ENCODE results near the gene DDX42. TPM values are rescaled to one million over a fixed set of nuclear protein-coding genes. Genes with fewer than 3 reads are reported as not detected.

DDX42 gene
- total and polyA plus RNA-seq, 2 of the 13 experiments (the other 11 are each of a cell fraction or from before 2014, with no cell fraction given), result 87.2 to 92.9 TPM

DNA sequence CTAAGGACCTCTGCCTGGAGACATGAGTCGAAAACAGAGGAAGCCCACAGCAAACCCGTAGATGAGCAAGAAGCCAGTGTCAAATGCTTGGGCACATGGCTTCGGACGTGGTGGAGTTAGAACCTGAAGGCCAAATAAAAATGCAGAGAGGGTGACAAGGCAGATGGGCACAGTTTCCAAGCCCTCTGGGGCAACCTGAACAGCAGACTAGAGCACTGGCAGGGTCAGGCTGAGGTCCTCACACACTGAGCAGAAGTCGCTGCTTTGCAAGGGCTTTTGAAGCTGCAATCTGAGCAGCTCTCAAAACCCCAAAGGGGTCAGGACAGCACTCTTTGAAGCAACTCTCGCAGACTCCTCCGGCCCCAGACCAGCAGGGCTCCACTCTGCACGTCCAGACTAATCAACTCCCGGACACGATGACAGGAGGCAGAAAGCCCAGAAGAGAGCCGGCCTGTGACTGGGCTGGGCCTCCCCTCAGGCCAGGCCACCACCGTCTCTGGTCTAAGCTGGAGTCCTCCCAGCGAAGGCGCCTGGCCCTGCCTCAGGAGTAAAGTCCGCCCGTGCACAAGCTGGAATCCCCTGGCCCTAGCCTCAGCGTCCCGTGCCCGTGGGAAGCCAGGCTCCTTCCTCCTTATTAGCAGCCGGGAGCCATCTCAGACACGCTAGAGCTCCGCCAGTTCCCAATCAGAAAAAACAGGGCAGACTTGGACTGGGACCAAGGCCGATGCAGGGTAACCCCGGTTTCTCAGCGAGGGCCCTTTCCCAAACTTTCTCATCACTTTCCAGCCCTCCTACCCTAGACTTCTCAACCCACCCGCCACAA, 67.6 kb downstream of the DDX42 start:
- CTCF ChIA-PET (ENCODE audit: low intra/inter-chr PET ratio, low total read pairs), result no interaction called here
- in situ Hi-C loops (cut with HindIII; ENCODE audit: extremely low pct_ligation_motif_present, low pct_unique_long_range_greater_than_20kb) (loop anchor here (10.0 kb wide), 1 partner anchor 663 kb away; the partner anchor contains the start of genes CEP95 and DDX5), intact Hi-C loops (cut with micrococcal nuclease; ENCODE audit: unreplicated experiment) (loop anchor here (1.0 to 5.0 kb wide), 2 partner anchors 14 to 69 kb away; partner anchors contain the start of genes CCDC47, DDX42, FTSJ3 and PSMC5)
- no peaks in the 10 kb centered on the region; a peak in 1 of 5 replicates for H3K27me3 ChIP-seq (ENCODE audit: control insufficient read depth in 1 of 2, insufficient read depth in 2 of 2, low read length in 2 of 2)
- WGBS (ENCODE audit: low lambda C conversion rate), result 2% methylated on average over 17 of the region's 26 CpGs
- POLR2A ChIA-PET, result interaction anchor here (1.0 to 4.4 kb wide), 4 partner anchors 10 to 220 kb away, joined by 3 to 37 read pairs (median 32); partner anchors contain the start of genes CCDC47, DDX42, FTSJ3 and MAP3K3
- H3K27ac ChIP-seq (ENCODE audit: extremely low read length, insufficient read depth, low read length), result peak overlapping the region; percentile 92
- peak overlapping the region; percentile 93 for H3K9ac ChIP-seq (ENCODE audit: insufficient read depth, low read depth, low read length)
- FAIRE-seq (no peak), ATAC-seq (peak; percentile 45), DNase-seq (ENCODE audit: low spot score) (peak; percentile 36)
- BruUV-seq (replicated peaks), result TSS peak; percentile 48
- H3K79me2 ChIP-seq (ENCODE audit: insufficient read depth, low read length), result peaks cover 46% of the 10 kb centered on the region
- no peaks in the 10 kb centered on the region for H3K9me3 ChIP-seq (ENCODE audit: low read length)
- H3K4me1 ChIP-seq (ENCODE audit: insufficient read depth, low read length), result peaks cover 44% of the 10 kb centered on the region
- H2AFZ ChIP-seq (ENCODE audit: low read length), result no peak overlapping the region
- peak overlapping the region; percentile 85 to 98 (median 97) for H3K4me3 ChIP-seq (replicated peaks in 1 of 3; ENCODE audit: insufficient read depth in 1 of 3, low read depth in 2 of 3, low read length in 3 of 3)
- peak overlapping the region; percentile 92 for H3K4me2 ChIP-seq (ENCODE audit: low read depth, low read length)
- peaks cover 8 to 14% of the 10 kb centered on the region in 2 experiments for H3K36me3 ChIP-seq (replicated peaks in 1 of 2; ENCODE audit: control insufficient read depth in 1 of 2, insufficient read depth in 2 of 2, low read length in 2 of 2)
- peaks cover 10% of the 10 kb centered on the region; the same call in 1 of the 2 replicates for H4K20me1 ChIP-seq (ENCODE audit: insufficient read depth, low read length)
- TF ChIP-seq HMGA1 (CRISPR knock-in tag; conservative IDR thresholded peaks at IDR 0.05) (no peak), ZNF274 (CRISPR knock-in tag; IDR thresholded peaks at IDR 0.05) (peak; percentile 84; the same call in 1 of the 2 replicates), ZFP90 (CRISPR knock-in tag; IDR thresholded peaks at IDR 0.05; ENCODE audit: borderline replicate concordance) (no peak), ZNF326 (CRISPR knock-in tag; IDR thresholded peaks at IDR 0.05; ENCODE audit: borderline replicate concordance) (no peak), ZFP82 (CRISPR knock-in tag; IDR thresholded peaks at IDR 0.05; ENCODE audit: borderline replicate concordance) (0 out of 2 replicates have a peak, but pooled peaks have one; percentile 70), MAF1 (CRISPR knock-in tag; IDR thresholded peaks at IDR 0.05; ENCODE audit: borderline replicate concordance) (0 out of 2 replicates have a peak, but pooled peaks have one; percentile 48), BHLHE40 (IDR thresholded peaks at IDR 0.05; ENCODE audit: low read length) (0 out of 2 replicates have a peak, but pooled peaks have one; percentile 18)
- TF ChIP-seq, protein P1, sequence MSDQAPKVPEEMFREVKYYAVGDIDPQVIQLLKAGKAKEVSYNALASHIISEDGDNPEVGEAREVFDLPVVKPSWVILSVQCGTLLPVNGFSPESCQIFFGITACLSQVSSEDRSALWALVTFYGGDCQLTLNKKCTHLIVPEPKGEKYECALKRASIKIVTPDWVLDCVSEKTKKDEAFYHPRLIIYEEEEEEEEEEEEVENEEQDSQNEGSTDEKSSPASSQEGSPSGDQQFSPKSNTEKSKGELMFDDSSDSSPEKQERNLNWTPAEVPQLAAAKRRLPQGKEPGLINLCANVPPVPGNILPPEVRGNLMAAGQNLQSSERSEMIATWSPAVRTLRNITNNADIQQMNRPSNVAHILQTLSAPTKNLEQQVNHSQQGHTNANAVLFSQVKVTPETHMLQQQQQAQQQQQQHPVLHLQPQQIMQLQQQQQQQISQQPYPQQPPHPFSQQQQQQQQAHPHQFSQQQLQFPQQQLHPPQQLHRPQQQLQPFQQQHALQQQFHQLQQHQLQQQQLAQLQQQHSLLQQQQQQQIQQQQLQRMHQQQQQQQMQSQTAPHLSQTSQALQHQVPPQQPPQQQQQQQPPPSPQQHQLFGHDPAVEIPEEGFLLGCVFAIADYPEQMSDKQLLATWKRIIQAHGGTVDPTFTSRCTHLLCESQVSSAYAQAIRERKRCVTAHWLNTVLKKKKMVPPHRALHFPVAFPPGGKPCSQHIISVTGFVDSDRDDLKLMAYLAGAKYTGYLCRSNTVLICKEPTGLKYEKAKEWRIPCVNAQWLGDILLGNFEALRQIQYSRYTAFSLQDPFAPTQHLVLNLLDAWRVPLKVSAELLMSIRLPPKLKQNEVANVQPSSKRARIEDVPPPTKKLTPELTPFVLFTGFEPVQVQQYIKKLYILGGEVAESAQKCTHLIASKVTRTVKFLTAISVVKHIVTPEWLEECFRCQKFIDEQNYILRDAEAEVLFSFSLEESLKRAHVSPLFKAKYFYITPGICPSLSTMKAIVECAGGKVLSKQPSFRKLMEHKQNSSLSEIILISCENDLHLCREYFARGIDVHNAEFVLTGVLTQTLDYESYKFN (CRISPR knock-in tag; conservative IDR thresholded peaks at IDR 0.05), result peak; percentile 37; the same call in 1 of the 2 replicates
- TF ChIP-seq, protein P2, sequence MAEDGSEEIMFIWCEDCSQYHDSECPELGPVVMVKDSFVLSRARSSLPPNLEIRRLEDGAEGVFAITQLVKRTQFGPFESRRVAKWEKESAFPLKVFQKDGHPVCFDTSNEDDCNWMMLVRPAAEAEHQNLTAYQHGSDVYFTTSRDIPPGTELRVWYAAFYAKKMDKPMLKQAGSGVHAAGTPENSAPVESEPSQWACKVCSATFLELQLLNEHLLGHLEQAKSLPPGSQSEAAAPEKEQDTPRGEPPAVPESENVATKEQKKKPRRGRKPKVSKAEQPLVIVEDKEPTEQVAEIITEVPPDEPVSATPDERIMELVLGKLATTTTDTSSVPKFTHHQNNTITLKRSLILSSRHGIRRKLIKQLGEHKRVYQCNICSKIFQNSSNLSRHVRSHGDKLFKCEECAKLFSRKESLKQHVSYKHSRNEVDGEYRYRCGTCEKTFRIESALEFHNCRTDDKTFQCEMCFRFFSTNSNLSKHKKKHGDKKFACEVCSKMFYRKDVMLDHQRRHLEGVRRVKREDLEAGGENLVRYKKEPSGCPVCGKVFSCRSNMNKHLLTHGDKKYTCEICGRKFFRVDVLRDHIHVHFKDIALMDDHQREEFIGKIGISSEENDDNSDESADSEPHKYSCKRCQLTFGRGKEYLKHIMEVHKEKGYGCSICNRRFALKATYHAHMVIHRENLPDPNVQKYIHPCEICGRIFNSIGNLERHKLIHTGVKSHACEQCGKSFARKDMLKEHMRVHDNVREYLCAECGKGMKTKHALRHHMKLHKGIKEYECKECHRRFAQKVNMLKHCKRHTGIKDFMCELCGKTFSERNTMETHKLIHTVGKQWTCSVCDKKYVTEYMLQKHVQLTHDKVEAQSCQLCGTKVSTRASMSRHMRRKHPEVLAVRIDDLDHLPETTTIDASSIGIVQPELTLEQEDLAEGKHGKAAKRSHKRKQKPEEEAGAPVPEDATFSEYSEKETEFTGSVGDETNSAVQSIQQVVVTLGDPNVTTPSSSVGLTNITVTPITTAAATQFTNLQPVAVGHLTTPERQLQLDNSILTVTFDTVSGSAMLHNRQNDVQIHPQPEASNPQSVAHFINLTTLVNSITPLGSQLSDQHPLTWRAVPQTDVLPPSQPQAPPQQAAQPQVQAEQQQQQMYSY (CRISPR knock-in tag; IDR thresholded peaks at IDR 0.05), result peak; percentile 59; the same call in 1 of the 2 replicates
- TF ChIP-seq, protein P3, sequence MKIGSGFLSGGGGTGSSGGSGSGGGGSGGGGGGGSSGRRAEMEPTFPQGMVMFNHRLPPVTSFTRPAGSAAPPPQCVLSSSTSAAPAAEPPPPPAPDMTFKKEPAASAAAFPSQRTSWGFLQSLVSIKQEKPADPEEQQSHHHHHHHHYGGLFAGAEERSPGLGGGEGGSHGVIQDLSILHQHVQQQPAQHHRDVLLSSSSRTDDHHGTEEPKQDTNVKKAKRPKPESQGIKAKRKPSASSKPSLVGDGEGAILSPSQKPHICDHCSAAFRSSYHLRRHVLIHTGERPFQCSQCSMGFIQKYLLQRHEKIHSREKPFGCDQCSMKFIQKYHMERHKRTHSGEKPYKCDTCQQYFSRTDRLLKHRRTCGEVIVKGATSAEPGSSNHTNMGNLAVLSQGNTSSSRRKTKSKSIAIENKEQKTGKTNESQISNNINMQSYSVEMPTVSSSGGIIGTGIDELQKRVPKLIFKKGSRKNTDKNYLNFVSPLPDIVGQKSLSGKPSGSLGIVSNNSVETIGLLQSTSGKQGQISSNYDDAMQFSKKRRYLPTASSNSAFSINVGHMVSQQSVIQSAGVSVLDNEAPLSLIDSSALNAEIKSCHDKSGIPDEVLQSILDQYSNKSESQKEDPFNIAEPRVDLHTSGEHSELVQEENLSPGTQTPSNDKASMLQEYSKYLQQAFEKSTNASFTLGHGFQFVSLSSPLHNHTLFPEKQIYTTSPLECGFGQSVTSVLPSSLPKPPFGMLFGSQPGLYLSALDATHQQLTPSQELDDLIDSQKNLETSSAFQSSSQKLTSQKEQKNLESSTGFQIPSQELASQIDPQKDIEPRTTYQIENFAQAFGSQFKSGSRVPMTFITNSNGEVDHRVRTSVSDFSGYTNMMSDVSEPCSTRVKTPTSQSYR (CRISPR knock-in tag; IDR thresholded peaks at IDR 0.05; ENCODE audit: borderline replicate concordance), result no peak
